CD4-positive, alpha-beta memory T cell (primary cell): ENCODE results near the gene KDM4D. TPM values are rescaled to one million over a fixed set of nuclear protein-coding genes. Genes with fewer than 3 reads are reported as not detected.

ENCODE experiments used
- CTCF ChIA-PET: fragments of 350-600 bp; sonication (Branson Sonifier 250); formaldehyde crosslinking; loops from one replicate; lab custom pipeline; 2021; ENCODE audit warnings: inconsistent platforms; ENCODE audit not compliant: partially characterized antibody; lab: Charles Lee
- POLR2A ChIA-PET: fragments of 350-600 bp; sonication (Branson Sonifier 250); formaldehyde crosslinking; loops from one replicate; lab custom pipeline; 2021; ENCODE audit not compliant: partially characterized antibody; lab: Charles Lee
- DNase-seq, 5 donors: peaks; one replicate each; pipeline versions ENCODE4 v3.0.0 to v3.0.0-alpha.2; 2020 to 2022; ENCODE audit warnings: mixed read lengths in 1 of 5
- H3K27ac ChIP-seq: one replicate; pipeline ENCODE4 v1.7.0; 2013; ENCODE audit warnings: low read depth, low read length
- H3K27me3 ChIP-seq: 2 replicates; pipeline ENCODE4 v1.7.0; 2013; ENCODE audit warnings: mild to moderate bottlenecking, low read length, moderate library complexity; ENCODE audit not compliant: insufficient read depth
- H3K36me3 ChIP-seq: 2 replicates; pipeline ENCODE4 v1.7.0; 2013; ENCODE audit warnings: mild to moderate bottlenecking, low read length, moderate library complexity; ENCODE audit not compliant: insufficient read depth
- H3K4me1 ChIP-seq: 2 replicates; pipeline ENCODE4 v1.7.0; 2013; ENCODE audit warnings: mild to moderate bottlenecking, low read length, moderate library complexity; ENCODE audit not compliant: insufficient read depth
- H3K4me3 ChIP-seq, 2 donors: one replicate each; pipeline ENCODE4 v1.7.0; 2013; ENCODE audit warnings: low read length in 2 of 2, mild to moderate bottlenecking in 1 of 2
- H3K9me3 ChIP-seq, 2 donors: one replicate each; pipeline ENCODE4 v1.7.0; 2013; ENCODE audit warnings: low read length in 2 of 2, control low read depth in 1 of 2; ENCODE audit not compliant: control insufficient read depth in 1 of 2
- H3K27ac Mint-ChIP-seq, 7 donors: one replicate each; pipeline ENCODE4 v1.8.0; 2020 to 2021; ENCODE audit warnings: mixed read lengths in 7 of 7, mild to moderate bottlenecking in 6 of 7, inconsistent platforms in 3 of 7, moderate library complexity in 3 of 7
- H3K27me3 Mint-ChIP-seq, 2 donors: one replicate each; pipeline ENCODE4 v1.8.0; 2020 to 2021; ENCODE audit warnings: mixed read lengths in 2 of 2
- H3K36me3 Mint-ChIP-seq, 2 donors: one replicate each; pipeline ENCODE4 v1.8.0; 2020 to 2021; ENCODE audit warnings: mixed read lengths in 2 of 2, inconsistent platforms in 1 of 2, mild to moderate bottlenecking in 1 of 2
- H3K4me1 Mint-ChIP-seq, 4 donors: one replicate each; pipeline ENCODE4 v1.8.0; 2020 to 2021; ENCODE audit warnings: mixed read lengths in 4 of 4, mild to moderate bottlenecking in 1 of 4
- H3K4me3 Mint-ChIP-seq, 8 donors: one replicate each; pipeline ENCODE4 v1.8.0; 2020 to 2021; ENCODE audit warnings: mixed read lengths in 8 of 8, mild to moderate bottlenecking in 7 of 8, moderate library complexity in 6 of 8, inconsistent platforms in 3 of 8
- H3K9me3 Mint-ChIP-seq, 8 donors: one replicate each; pipeline ENCODE4 v1.8.0; 2020 to 2021; ENCODE audit warnings: mixed read lengths in 8 of 8, mild to moderate bottlenecking in 5 of 8, inconsistent platforms in 3 of 8, moderate library complexity in 1 of 8
- intact Hi-C: fragments of 100-400 bp; cut with micrococcal nuclease; formaldehyde crosslinking; loops from one replicate; pipeline ENCODE4 v1.15.1; 2023
- polyA plus RNA-seq, 2 donors: library from polyadenylated mRNA; unstranded; fragments of 300-500 nt; fragmentation: Illumina TruSeq; gene quantifications; one replicate each; pipeline ENCODE4 v1.2.3, GENCODE V29; 2021
- total RNA-seq, 2 experiments: library from RNA; stranded (reverse); gene quantifications; one replicate each; pipeline ENCODE4 v1.2.3, GENCODE V29; 2021

Gene KDM4D
- total RNA-seq (under 1 TPM; 0.32 to 0.39 TPM), polyA plus RNA-seq (under 1 TPM; 0.21 to 0.37 TPM)

DNA sequence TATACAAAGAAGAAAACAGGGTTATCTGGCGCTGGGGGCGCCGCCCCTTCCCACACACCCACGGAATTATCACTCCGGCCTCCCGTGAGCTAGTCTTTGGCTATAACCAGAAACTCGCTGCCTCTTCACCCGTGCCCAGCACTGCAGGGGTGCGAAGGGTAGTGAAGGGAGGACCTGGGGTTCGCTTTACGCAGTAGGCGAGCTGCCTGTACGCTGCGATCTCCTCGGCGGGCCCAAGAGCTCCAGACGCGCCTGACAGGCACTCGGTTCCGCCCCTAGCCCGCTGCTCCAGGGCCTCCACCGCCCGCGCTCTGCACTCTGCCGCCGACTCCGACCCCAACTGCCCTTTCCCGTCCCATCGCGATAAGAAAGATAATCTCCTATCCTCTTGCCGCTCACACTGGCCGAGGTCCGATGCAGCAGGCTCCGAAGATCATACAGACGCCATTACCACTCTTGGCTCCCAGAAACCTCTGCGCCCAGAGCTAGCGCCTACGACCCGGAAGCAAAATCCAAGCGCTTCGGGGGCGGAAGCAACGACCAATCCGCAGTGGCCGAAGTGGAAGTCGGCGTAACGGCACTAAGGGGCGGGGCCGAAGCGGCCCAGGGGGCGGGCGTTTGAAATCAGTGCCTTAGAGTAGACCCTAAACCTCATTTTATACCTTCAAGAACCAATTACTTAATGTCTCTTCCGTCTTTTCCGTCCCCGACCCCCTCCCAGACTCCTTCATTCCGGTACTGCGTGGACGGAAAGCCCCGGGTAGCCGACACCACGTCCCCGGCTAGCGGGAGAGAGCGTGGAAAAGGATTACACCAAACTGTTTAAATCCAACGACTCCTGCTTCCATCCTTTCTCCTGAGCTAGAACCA lies at the start of gene KDM4D, which contains the start of gene CWC15:
Gene KDM4D (plus strand): TSS at position 611 of the 870 bp plus-strand sequence. CDS start 23,664 bp downstream, outside the sequence.
Gene CWC15 (minus strand): TSS at position 458 of the 870 bp plus-strand sequence. CDS start 1,371 bp downstream, outside the sequence.
- no peaks in the 10 kb centered on the region for H3K9me3 ChIP-seq
- peak within 1 kb of the TSS; percentile 94 to 100 (median 98) for H3K4me3 Mint-ChIP-seq
- peak within 1 kb of the TSS; percentile 84 to 100 (median 98) for H3K27ac Mint-ChIP-seq
- no peaks in the 10 kb centered on the region for H3K9me3 Mint-ChIP-seq
- H3K4me3 ChIP-seq, result peak within 1 kb of the TSS; percentile 61 to 95
- H3K36me3 ChIP-seq, result peaks cover 31% of the 10 kb centered on the region
- peaks cover 16% of the 10 kb centered on the region for H3K4me1 ChIP-seq
- ChIA-PET CTCF (interaction anchor here (0.9 to 1.8 kb wide), 3 partner anchors 94 to 179 kb away, joined by 3 to 8 read pairs (median 3); partner anchors contain the start of gene SRSF8), POLR2A (interaction anchor here (0.6 to 3.2 kb wide), 16 partner anchors 12 to 1415 kb away, joined by 3 to 57 read pairs (median 6); partner anchors contain the start of genes C11orf54, CEP57, ENDOD1 and FAM76B)
- no peaks in the 10 kb centered on the region for H3K27me3 Mint-ChIP-seq
- H3K4me1 Mint-ChIP-seq, result peaks cover 14 to 35% (median 25%) of the 10 kb centered on the region in 4 donors
- intact Hi-C loops, result loop anchor here (1.0 to 5.0 kb wide), 8 partner anchors 48 to 1416 kb away; partner anchors contain the start of genes CCDC82, ENDOD1, FAM76B and FUT4
- peak within 1 kb of the TSS; percentile 92 for H3K27ac ChIP-seq
- DNase-seq, result peak; percentile 91 to 96 (median 93)
- no peaks in the 10 kb centered on the region for H3K27me3 ChIP-seq
- H3K36me3 Mint-ChIP-seq, result peaks cover 34 to 41% of the 10 kb centered on the region in 2 donors

DNA sequence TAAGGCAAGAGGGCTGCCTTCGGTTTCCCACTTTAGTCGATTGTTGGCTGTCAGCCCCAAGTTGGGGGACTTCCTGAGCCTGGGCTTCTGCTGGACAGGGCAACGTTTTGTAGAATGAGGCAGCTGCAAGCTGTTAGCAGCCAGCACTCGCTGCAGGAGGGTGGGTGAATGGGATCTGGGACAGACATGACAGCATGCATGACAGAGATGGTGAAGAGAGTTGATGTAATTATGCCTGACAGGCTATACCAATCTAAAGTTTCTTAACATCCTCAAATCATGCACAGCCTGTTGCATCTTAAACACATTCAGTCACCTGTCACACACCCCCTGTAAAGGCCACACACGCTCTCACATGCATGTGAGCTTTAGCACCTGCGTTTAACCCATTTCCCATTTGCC lies 49.3 kb upstream of the KDM4D start:
- Mint-ChIP-seq H3K4me3 (peak overlapping the region in 7 of 8 donors; percentile 26 to 84 (median 72)), H3K27me3 (peaks cover 0 to 3% of the 10 kb centered on the region in 2 donors), H3K9me3 (peaks cover 0 to 3% (median 0%) of the 10 kb centered on the region in 8 donors), H3K36me3 (peaks cover 0 to 20% of the 10 kb centered on the region in 2 donors), H3K4me1 (peaks cover 31 to 62% (median 41%) of the 10 kb centered on the region in 4 donors), H3K27ac (peak overlapping the region; percentile 71 to 90 (median 89))
- Histone ChIP-seq H3K27ac (peak overlapping the region; percentile 23), H3K36me3 (no peaks in the 10 kb centered on the region), H3K4me3 (peak overlapping the region in 1 of 2 donors; percentile 10), H3K4me1 (peaks cover 50% of the 10 kb centered on the region), H3K9me3 (no peaks in the 10 kb centered on the region), H3K27me3 (no peaks in the 10 kb centered on the region)
- intact Hi-C loops, result no loop called here
- no peak for DNase-seq
- POLR2A ChIA-PET, result interaction anchor here (1.0 to 4.1 kb wide), 7 partner anchors 10 to 866 kb away, joined by 3 to 36 read pairs (median 12); partner anchors contain the start of genes CEP57, CWC15, ENDOD1 and FAM76B
- CTCF ChIA-PET, result interaction anchor here (0.6 to 1.3 kb wide), 6 partner anchors 10 to 321 kb away, joined by 3 to 5 read pairs (median 3); no protein-coding TSS in a partner anchor

DNA sequence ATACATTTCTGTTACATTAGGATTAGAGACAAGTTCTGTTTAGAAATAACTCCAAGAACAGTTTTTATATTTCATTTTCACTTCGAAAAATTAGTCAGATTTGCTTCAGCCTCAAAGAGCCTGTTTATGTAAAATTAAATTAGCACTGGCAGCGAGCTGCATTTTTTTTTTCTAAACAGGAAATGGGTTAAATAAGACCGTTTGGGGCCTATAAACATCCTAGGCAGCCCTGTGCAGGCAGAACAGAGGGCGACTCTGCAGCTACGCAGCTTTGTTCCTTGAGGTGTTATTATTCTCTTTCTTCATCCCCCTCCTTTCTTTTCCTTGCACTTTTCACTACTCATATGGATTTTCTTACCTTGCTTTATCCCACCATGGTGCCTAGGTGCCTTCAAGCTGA lies 48.9 kb upstream of the KDM4D start:
- POLR2A ChIA-PET, result interaction anchor here (1.0 to 4.1 kb wide), 7 partner anchors 10 to 866 kb away, joined by 3 to 36 read pairs (median 12); partner anchors contain the start of genes CEP57, CWC15, ENDOD1 and FAM76B
- Mint-ChIP-seq H3K4me3 (peak overlapping the region in 7 of 8 donors; percentile 67 to 84 (median 72)), H3K27me3 (peaks cover 0 to 3% of the 10 kb centered on the region in 2 donors), H3K36me3 (peaks cover 0 to 20% of the 10 kb centered on the region in 2 donors), H3K27ac (peak overlapping the region; percentile 75 to 90 (median 89)), H3K4me1 (peaks cover 31 to 67% (median 41%) of the 10 kb centered on the region in 4 donors), H3K9me3 (peaks cover 0 to 3% (median 0%) of the 10 kb centered on the region in 8 donors)
- Histone ChIP-seq H3K27me3 (no peaks in the 10 kb centered on the region), H3K4me1 (peaks cover 50% of the 10 kb centered on the region), H3K27ac (peak overlapping the region; percentile 23), H3K9me3 (no peaks in the 10 kb centered on the region), H3K4me3 (peak overlapping the region in 1 of 2 donors; percentile 10), H3K36me3 (no peaks in the 10 kb centered on the region)
- DNase-seq, result peak in 4 of 5 donors; percentile 32 to 46 (median 38)
- CTCF ChIA-PET, result interaction anchor here (0.6 to 1.3 kb wide), 5 partner anchors 12 to 322 kb away, joined by 3 to 5 read pairs (median 3); no protein-coding TSS in a partner anchor
- intact Hi-C loops, result loop anchor here (1.0 kb wide), 1 partner anchor 49 kb away; the partner anchor contains the start of genes CWC15 and KDM4D

DNA sequence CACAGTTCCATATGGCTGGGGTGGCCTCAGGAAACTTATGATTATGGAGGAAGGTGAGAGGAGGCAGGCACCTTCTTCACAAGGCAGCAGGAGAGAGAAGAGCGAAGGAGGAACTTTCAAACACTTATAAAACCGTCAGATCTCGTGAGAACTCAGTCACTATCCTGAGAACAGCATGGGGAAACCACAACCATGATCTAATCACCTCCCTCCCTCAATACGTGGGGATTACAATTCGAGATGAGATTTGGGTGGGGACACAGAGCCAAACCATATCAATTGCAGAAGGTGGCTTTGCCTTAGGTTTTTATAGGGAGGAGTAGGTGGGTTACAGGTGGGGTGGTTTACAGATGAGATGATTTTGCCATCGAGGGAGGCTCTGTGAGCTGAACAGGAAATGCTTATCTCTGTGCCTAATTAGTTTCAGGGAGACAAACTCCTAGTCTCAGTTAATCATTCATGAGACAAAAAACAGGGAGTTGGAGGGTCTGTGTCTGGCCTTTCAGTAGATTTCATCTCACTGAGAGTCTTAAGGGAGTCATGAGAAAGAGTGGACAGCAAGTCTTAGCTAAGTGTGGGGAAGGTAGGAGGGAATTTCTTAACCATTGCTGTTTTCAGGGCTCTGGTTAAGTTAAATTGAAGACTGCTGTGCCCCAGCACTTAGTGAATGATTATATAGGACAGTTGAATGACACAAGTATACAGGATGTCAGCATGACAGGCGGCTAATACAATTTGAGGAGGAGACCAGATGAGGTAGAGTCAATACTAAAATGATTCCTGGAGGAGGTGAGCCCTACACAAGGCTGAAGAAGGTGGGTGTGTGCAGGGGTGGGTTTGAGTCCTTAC lies 47.9 kb upstream of the KDM4D start:
- H3K27me3 Mint-ChIP-seq, result peaks cover 0 to 3% of the 10 kb centered on the region in 2 donors
- H3K4me3 Mint-ChIP-seq, result peak overlapping the region in 7 of 8 donors; percentile 48 to 84 (median 74)
- no peak overlapping the region for H3K4me3 ChIP-seq
- H3K4me1 ChIP-seq, result peaks cover 50% of the 10 kb centered on the region
- ChIA-PET CTCF (interaction anchor here (1.2 kb wide), 1 partner anchor 31 kb away, joined by 3 read pairs; no protein-coding TSS in a partner anchor), POLR2A (interaction anchor here (2.4 to 4.1 kb wide), 4 partner anchors 9 to 164 kb away, joined by 12 to 36 read pairs (median 28); partner anchors contain the start of genes CWC15, ENDOD1, KDM4D and SRSF8)
- H3K36me3 ChIP-seq, result no peaks in the 10 kb centered on the region
- H3K27ac Mint-ChIP-seq, result peak overlapping the region; percentile 75 to 90 (median 89)
- H3K4me1 Mint-ChIP-seq, result peaks cover 35 to 67% (median 41%) of the 10 kb centered on the region in 4 donors
- no peaks in the 10 kb centered on the region for H3K27me3 ChIP-seq
- H3K9me3 Mint-ChIP-seq, result peaks cover 0 to 3% (median 0%) of the 10 kb centered on the region in 8 donors
- intact Hi-C loops, result loop anchor here (1.0 kb wide), 1 partner anchor 48 kb away; the partner anchor contains the start of genes CWC15 and KDM4D
- peak in 2 of 5 donors; percentile 12 to 35 for DNase-seq
- peaks cover 0 to 13% of the 10 kb centered on the region in 2 donors for H3K36me3 Mint-ChIP-seq
- no peaks in the 10 kb centered on the region for H3K9me3 ChIP-seq
- no peak overlapping the region for H3K27ac ChIP-seq

DNA sequence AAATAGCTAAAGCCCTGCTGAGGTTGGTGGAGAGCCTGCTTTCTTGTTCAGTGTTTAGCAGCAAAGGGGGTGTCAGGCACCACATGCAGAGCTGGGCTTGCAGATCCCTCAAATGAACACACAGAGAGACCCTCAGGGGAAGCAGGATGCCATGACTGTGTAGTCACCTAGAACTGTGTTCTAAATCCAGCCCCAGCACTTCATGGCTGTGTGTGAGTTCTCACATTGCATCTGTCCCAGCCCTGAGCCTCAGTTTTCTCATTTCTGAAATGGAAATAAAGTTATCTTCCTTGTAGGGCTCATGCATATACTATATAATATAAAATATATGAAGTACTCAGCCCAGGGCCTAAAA lies 47.3 kb upstream of the KDM4D start:
- peaks cover 0 to 3% (median 0%) of the 10 kb centered on the region in 8 donors for H3K9me3 Mint-ChIP-seq
- Histone ChIP-seq H3K27me3 (no peaks in the 10 kb centered on the region), H3K4me1 (peaks cover 50% of the 10 kb centered on the region), H3K36me3 (no peaks in the 10 kb centered on the region), H3K9me3 (no peaks in the 10 kb centered on the region), H3K4me3 (no peak overlapping the region), H3K27ac (no peak overlapping the region)
- H3K36me3 Mint-ChIP-seq, result peaks cover 0 to 7% of the 10 kb centered on the region in 2 donors
- peak overlapping the region; percentile 75 to 90 (median 89) for H3K27ac Mint-ChIP-seq
- peak overlapping the region in 4 of 8 donors; percentile 72 to 84 (median 75) for H3K4me3 Mint-ChIP-seq
- no peak for DNase-seq
- POLR2A ChIA-PET, result interaction anchor here (3.2 to 4.1 kb wide), 3 partner anchors 8 to 142 kb away, joined by 26 to 36 read pairs (median 30); partner anchors contain the start of genes CWC15, KDM4D and SRSF8
- intact Hi-C loops, result no loop called here
- H3K27me3 Mint-ChIP-seq, result peaks cover 0 to 3% of the 10 kb centered on the region in 2 donors
- H3K4me1 Mint-ChIP-seq, result peaks cover 35 to 67% (median 41%) of the 10 kb centered on the region in 4 donors
- CTCF ChIA-PET, result no interaction called here
